HTR-8/SVneo (cell line): ENCODE results near the gene TUBA4A.
"Not testable (repeated sequence)": the region's sequence is repeated elsewhere in the genome, so short reads cannot be mapped to it uniquely, and the experiment has no call there.

ENCODE experiments used
- DNase-seq: peaks from one replicate; pipeline ENCODE4 v3.0.0; 2011; ENCODE audit warnings: low spot score, mixed read lengths; ENCODE audit not compliant: insufficient read length
- FAIRE-seq: peaks from 2 replicates; lab custom pipeline; 2011; peaks lifted over from hg19 to GRCh38; lab: Jason Lieb, UNC

TUBA4A gene

GRCh38 chr2:219272356-219272755 is 18.6 kb upstream of the TUBA4A start:
- FAIRE-seq (no peak), DNase-seq (no peak)

- no peak for FAIRE-seq
- DNase-seq: no peak
Measured at GRCh38 chr2:219271021-219271420, 17.3 kb upstream of the TUBA4A start.

- no peak for DNase-seq
- FAIRE-seq: no peak
Measured at GRCh38 chr2:219270055-219270372, 16.3 kb upstream of the TUBA4A start.

- FAIRE-seq: peak; percentile 23
- DNase-seq: no peak
Measured at GRCh38 chr2:219269362-219270054, 15.8 kb upstream of the TUBA4A start.

- FAIRE-seq: no peak
- no peak for DNase-seq
Measured at GRCh38 chr2:219268294-219268693, 14.6 kb upstream of the TUBA4A start.

- FAIRE-seq (no peak), DNase-seq (no peak)
Measured at GRCh38 chr2:219266886-219267285, 13.2 kb upstream of the TUBA4A start.

GRCh38 chr2:219266232-219266631 is 12.5 kb upstream of the TUBA4A start:
- FAIRE-seq (no peak), DNase-seq (no peak)

- no peak for DNase-seq
- no peak for FAIRE-seq
Measured at GRCh38 chr2:219261024-219261855, 7.5 kb upstream of the TUBA4A start.

GRCh38 chr2:219258942-219259341 is 5.2 kb upstream of the TUBA4A start:
- not testable (repeated sequence) for DNase-seq

GRCh38 chr2:219254590-219255201 is 978 bp upstream of the TUBA4A start:
- no peak for DNase-seq
- no peak for FAIRE-seq

More at GRCh38 chr2:219258942-219259341, 5.2 kb upstream of the TUBA4A start:
- FAIRE-seq: not testable (repeated sequence)

- DNase-seq (no peak), FAIRE-seq (no peak)
Measured at GRCh38 chr2:219252900-219253752, 592 bp downstream of the TUBA4A start, which contains the start of gene TUBA4B. TSS of gene TUBA4B (plus strand) at chr2:219253243. CDS start at chr2:219253408, 165 bp downstream.

GRCh38 chr2:219252570-219252899 is 1.2 kb downstream of the TUBA4A start:
- FAIRE-seq (no peak), DNase-seq (no peak)

- DNase-seq: no peak
Measured at GRCh38 chr2:219252084-219252483, 1.6 kb downstream of the TUBA4A start.

GRCh38 chr2:219251656-219252055 is 2.1 kb downstream of the TUBA4A start:
- DNase-seq (no peak), FAIRE-seq (no peak)

More at GRCh38 chr2:219252084-219252483, 1.6 kb downstream of the TUBA4A start:
- no peak for FAIRE-seq

GRCh38 chr2:219250049-219250781 is 3.5 kb downstream of the TUBA4A start:
- no peak for FAIRE-seq
- no peak for DNase-seq

- DNase-seq: no peak
- FAIRE-seq: no peak
Measured at GRCh38 chr2:219249203-219249980, 4.3 kb downstream of the TUBA4A start.

GRCh38 chr2:219248845-219249202 is 4.9 kb downstream of the TUBA4A start:
- DNase-seq (no peak), FAIRE-seq (no peak)

- FAIRE-seq (no peak), DNase-seq (no peak)
Measured at GRCh38 chr2:219247678-219248642, 5.8 kb downstream of the TUBA4A start.
